A549 (cell line): ENCODE data around the gene ARRDC4. TPM values are rescaled to one million over a fixed set of nuclear protein-coding genes. Genes with fewer than 3 reads are reported as not detected.
A peak's percentile ranks its signal among the peaks of the same experiment; 100 is the strongest.

ENCODE experiments used
- ATAC-seq, 2 experiments: fragments of 200-7000 bp in 1 of 2; fragments of >200 bp in 1 of 2; cut with Nextera tagmentation in 1 of 2; cut with Tn5 transposase in 1 of 2; 3 replicates each; pipeline versions ENCODE4 v1.8.0 to v1.9.1; 2018 to 2020; ENCODE audit warnings: mild to moderate bottlenecking in 1 of 2, moderate library complexity in 1 of 2
- CTCF ChIA-PET: fragments of 300-600 bp; sonication (Branson Sonifier 250); formaldehyde crosslinking; extraction: SDS; loops from one replicate; lab custom pipeline; 2021; ENCODE audit warnings: antibody characterized with exemption, inconsistent platforms; lab: Yijun Ruan, JAX
- POLR2A ChIA-PET: fragments of 350-600 bp; formaldehyde crosslinking; extraction: SDS; loops from one replicate; lab custom pipeline; 2021; ENCODE audit warnings: antibody characterized with exemption, inconsistent platforms; lab: Yijun Ruan, JAX
- DNase-seq, 2 experiments: peaks; one replicate each; pipeline versions ENCODE4 v3.0.0 to v3.0.0-alpha.2; 2011 to 2016; ENCODE audit warnings: low read depth in 1 of 2, low spot score in 1 of 2
- FAIRE-seq: peaks from 2 replicates; lab custom pipeline; 2011; peaks lifted over from hg19 to GRCh38; lab: Jason Lieb, UNC
- H3K27ac ChIP-seq, 2 experiments: fragments of >200 bp; sonication (Bioruptor Twin); formaldehyde crosslinking; 3 replicates each; pipeline ENCODE4 v1.5.1; 2016 to 2017
- H3K4me1 ChIP-seq: fragments of >200 bp; sonication (Bioruptor Twin); formaldehyde crosslinking; 3 replicates; pipeline ENCODE4 v1.6.1; 2016
- H3K4me2 ChIP-seq: fragments of >200 bp; sonication (Bioruptor Twin); formaldehyde crosslinking; 3 replicates; pipeline ENCODE4 v1.6.1; 2016
- H3K4me3 ChIP-seq: fragments of >200 bp; sonication (Bioruptor Twin); formaldehyde crosslinking; 3 replicates; pipeline ENCODE4 v1.5.1; 2016
- H3K9me3 ChIP-seq: fragments of >200 bp; sonication (Bioruptor Twin); formaldehyde crosslinking; 3 replicates; pipeline ENCODE4 v1.6.1; 2016
- BCL3 ChIP-seq: fragments of >200 bp; sonication (Bioruptor Twin); formaldehyde crosslinking; IDR thresholded peaks from 3 replicates; pipeline ENCODE4 v1.6.1; 2016
- CBX2 ChIP-seq: fragments of 200-600 bp; sonication (generic); IDR thresholded peaks from 2 replicates; pipeline ENCODE4 v1.6.1; 2016; ENCODE audit warnings: low read depth, mild to moderate bottlenecking, borderline replicate concordance
- EHMT2 ChIP-seq: fragments of 200-600 bp; sonication (generic); IDR thresholded peaks from 2 replicates; pipeline ENCODE4 v1.6.1; 2016; ENCODE audit warnings: antibody characterized with exemption, low read depth, mild to moderate bottlenecking, moderate library complexity
- ESRRA ChIP-seq: fragments of 150-350 bp; IDR thresholded peaks from 2 replicates; pipeline ENCODE4 v1.6.1; 2014; ENCODE audit warnings: mild to moderate bottlenecking, low read length, borderline replicate concordance
- FOSB ChIP-seq: fragments of 250-450 bp; sonication (Bioruptor Pico); IDR thresholded peaks from 2 replicates; pipeline ENCODE4 v1.5.0; 2020; ENCODE audit warnings: mild to moderate bottlenecking, moderate library complexity
- MYC ChIP-seq: IDR thresholded peaks from 2 replicates; pipeline ENCODE4 v1.6.1; 2012; ENCODE audit warnings: mild to moderate bottlenecking, inconsistent platforms, low read length, improper control_type of control experiment, borderline replicate concordance
- NR3C1 ChIP-seq: fragments of >200 bp; sonication (Bioruptor Twin); formaldehyde crosslinking; IDR thresholded peaks from 3 replicates; pipeline ENCODE4 v1.6.1; 2017
- PHF8 ChIP-seq: fragments of 200-600 bp; sonication (generic); IDR thresholded peaks from 2 replicates; pipeline ENCODE4 v1.6.1; 2016; ENCODE audit warnings: low read depth, mild to moderate bottlenecking, antibody characterized with exemption, moderate library complexity, borderline replicate concordance
- POLR2AphosphoS2 ChIP-seq: conservative IDR thresholded peaks from 2 replicates; pipeline ENCODE4 v1.6.1; 2012; ENCODE audit warnings: low read length, improper control_type of control experiment, inconsistent platforms
- RAD21 ChIP-seq, 2 experiments: fragments of >200 bp in 1 of 2; sonication (Bioruptor Twin) in 1 of 2; formaldehyde crosslinking in 1 of 2; IDR thresholded peaks in 1 of 2; conservative IDR thresholded peaks in 1 of 2; 2 replicates in 1 of 2; 3 replicates in 1 of 2; pipeline ENCODE4 v1.6.1; 2012 to 2018; ENCODE audit warnings: inconsistent platforms in 1 of 2
- SMC3 ChIP-seq: fragments of >200 bp; sonication (Bioruptor Twin); formaldehyde crosslinking; IDR thresholded peaks from 3 replicates; pipeline ENCODE4 v1.6.1; 2018; ENCODE audit warnings: inconsistent platforms
- SREBF2 ChIP-seq: fragments of 450-650 bp; IDR thresholded peaks from 2 replicates; pipeline ENCODE4 v1.6.1; 2014; ENCODE audit warnings: mild to moderate bottlenecking, moderate library complexity
- ZSCAN20 ChIP-seq: fragments of 250-450 bp; sonication (Bioruptor Pico); IDR thresholded peaks from 2 replicates; pipeline ENCODE4 v1.8.0; 2022; ENCODE audit warnings: mild to moderate bottlenecking, moderate library complexity
- WGBS: methylation state at CpG from one replicate; pipeline ENCODE4 v1.1.6; 2017; ENCODE audit errors: missing lambda C conversion rate; 5-methylcytosine and 5-hydroxymethylcytosine counted together
- polyA plus RNA-seq, 4 experiments: library from polyadenylated mRNA; depleted of rRNA in 3 of 4; stranded (reverse); fragments of >200 nt; fragmentation: RNase III in 1 of 4; extraction: RNeasy Plus Mini Kit Qiagen cat#74134 plus additional on column Dnase treatment in 1 of 4; gene quantifications; 2 replicates in 3 of 4; 3 replicates in 1 of 4; pipeline ENCODE4 v1.2.3, GENCODE V29; 2011 to 2017
- TF ChIP-seq, protein P1 (sequence below): fragments of 200-600 bp; sonication (generic); IDR thresholded peaks from 2 replicates; pipeline ENCODE4 v1.6.1; 2016; ENCODE audit warnings: antibody characterized with exemption, mild to moderate bottlenecking, moderate library complexity
- TF ChIP-seq, protein P2 (sequence below): fragments of 250-450 bp; sonication (Bioruptor Pico); IDR thresholded peaks from 2 replicates; pipeline ENCODE4 v1.5.0; 2020; ENCODE audit warnings: low read depth, mild to moderate bottlenecking, moderate library complexity

The ARRDC4 gene
- polyA plus RNA-seq, 2 of the 4 experiments (the other 2 are of a cell fraction) = 0.19 to 2.2 TPM

DNA sequence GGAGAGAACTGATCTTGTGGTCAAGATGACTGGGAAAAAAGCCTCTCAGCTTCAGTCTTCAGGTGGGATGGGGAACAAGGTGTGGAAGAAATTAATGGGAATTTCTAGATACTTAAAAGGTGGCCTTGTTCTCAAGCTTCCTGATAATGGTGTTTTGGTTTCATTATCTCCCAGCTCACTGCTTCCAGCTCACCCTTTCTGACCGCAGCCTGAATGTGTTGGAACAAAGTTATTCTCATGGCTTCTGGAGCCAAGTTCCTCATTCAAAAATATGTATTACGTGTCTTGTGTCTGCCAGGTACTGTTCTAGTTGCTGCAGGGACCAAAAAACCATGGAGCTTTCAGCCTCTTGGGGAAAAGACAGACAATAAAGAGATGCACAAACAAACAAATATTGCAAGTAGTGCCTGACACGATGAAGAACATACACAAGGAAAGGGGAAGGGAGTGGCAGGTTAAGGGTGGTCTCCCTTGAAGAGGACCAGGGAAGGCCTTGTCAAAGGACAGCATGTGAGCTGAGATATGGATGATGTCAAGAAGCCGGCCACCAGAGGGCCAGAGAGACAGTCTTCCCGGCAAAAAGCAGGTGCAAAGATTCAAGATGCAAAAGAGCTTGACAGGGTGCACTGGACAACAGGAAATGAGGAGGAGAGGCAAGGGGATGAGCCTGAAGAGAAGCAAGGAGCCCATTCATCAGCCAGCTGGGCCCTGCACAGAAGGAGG lies 35.5 kb downstream of the ARRDC4 start:
- 12% methylated on average over 5 of the region's 5 CpGs for WGBS
- DNase-seq (peak in 1 of 2 experiments; percentile 36), FAIRE-seq (no peak), ATAC-seq (peak in 1 of 2 experiments; percentile 73; a peak in 3 of 6 replicates)
- ChIA-PET POLR2A (no interaction called here), CTCF (interaction anchor here (1.1 to 1.6 kb wide), 2 partner anchors 182 to 188 kb away, joined by 3 to 4 read pairs; no protein-coding TSS in a partner anchor)
- Histone ChIP-seq H3K9me3 (no peaks in the 10 kb centered on the region; the same call in 2 of the 3 replicates), H3K4me2 (no peak overlapping the region), H3K4me1 (no peaks in the 10 kb centered on the region), H3K27ac (no peak overlapping the region), H3K4me3 (no peak overlapping the region)
- TF ChIP-seq POLR2AphosphoS2 (no peak), SMC3 (0 out of 3 replicates have a peak, but pooled peaks have one; percentile 8), FOSB (CRISPR knock-in tag) (no peak), RAD21 (conservative IDR thresholded peaks at IDR 0.05 in 1 of 2, IDR thresholded peaks at IDR 0.05 in 1 of 2) (0 out of 5 replicates have a peak, but pooled peaks of 1 of the 2 experiments have one; percentile 22), SREBF2 (no peak), CBX2 (no peak)

DNA sequence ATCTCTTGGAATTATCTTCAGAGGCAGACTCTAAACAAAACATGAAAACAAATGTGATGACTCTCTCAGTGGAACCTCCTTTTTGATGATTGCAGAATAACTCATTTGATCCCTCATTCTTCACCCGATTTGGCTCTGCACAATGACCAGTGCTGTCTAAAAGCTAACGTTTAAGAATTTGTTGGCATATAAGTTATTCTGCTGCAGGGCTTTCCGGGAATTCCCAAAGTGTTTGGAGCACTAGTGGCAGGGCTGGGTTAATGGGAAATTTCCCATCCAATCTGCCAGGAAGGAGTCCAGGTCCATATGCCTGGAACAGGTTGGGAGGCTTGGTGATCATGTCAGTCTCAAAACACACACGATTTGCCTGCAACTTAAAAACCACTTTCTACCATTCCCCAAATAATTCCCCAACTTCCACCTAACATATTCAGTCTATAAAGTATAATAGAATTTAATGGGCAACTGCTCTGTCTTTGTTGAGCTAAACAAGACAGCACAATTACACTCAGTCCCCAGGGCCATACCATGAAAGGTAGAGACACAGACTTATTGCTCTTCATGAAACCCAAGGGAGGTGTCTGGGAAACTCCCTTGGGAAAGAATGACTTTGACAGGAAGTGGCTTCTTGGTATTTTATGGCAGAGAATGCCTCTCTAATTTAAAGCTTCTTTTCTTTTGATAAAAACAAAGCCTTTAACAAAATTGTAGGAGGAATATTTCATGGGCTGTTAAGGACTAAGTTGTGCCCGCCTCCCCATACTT lies 38.0 kb downstream of the ARRDC4 start:
- TF ChIP-seq FOSB (CRISPR knock-in tag) (no peak), NR3C1 (no peak), PHF8 (no peak), BCL3 (no peak), EHMT2 (no peak), ESRRA (no peak), ZSCAN20 (CRISPR knock-in tag) (no peak), SMC3 (no peak), MYC (no peak)
- TF ChIP-seq, protein P1, sequence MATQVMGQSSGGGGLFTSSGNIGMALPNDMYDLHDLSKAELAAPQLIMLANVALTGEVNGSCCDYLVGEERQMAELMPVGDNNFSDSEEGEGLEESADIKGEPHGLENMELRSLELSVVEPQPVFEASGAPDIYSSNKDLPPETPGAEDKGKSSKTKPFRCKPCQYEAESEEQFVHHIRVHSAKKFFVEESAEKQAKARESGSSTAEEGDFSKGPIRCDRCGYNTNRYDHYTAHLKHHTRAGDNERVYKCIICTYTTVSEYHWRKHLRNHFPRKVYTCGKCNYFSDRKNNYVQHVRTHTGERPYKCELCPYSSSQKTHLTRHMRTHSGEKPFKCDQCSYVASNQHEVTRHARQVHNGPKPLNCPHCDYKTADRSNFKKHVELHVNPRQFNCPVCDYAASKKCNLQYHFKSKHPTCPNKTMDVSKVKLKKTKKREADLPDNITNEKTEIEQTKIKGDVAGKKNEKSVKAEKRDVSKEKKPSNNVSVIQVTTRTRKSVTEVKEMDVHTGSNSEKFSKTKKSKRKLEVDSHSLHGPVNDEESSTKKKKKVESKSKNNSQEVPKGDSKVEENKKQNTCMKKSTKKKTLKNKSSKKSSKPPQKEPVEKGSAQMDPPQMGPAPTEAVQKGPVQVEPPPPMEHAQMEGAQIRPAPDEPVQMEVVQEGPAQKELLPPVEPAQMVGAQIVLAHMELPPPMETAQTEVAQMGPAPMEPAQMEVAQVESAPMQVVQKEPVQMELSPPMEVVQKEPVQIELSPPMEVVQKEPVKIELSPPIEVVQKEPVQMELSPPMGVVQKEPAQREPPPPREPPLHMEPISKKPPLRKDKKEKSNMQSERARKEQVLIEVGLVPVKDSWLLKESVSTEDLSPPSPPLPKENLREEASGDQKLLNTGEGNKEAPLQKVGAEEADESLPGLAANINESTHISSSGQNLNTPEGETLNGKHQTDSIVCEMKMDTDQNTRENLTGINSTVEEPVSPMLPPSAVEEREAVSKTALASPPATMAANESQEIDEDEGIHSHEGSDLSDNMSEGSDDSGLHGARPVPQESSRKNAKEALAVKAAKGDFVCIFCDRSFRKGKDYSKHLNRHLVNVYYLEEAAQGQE = no peak
- TF ChIP-seq, protein P2, sequence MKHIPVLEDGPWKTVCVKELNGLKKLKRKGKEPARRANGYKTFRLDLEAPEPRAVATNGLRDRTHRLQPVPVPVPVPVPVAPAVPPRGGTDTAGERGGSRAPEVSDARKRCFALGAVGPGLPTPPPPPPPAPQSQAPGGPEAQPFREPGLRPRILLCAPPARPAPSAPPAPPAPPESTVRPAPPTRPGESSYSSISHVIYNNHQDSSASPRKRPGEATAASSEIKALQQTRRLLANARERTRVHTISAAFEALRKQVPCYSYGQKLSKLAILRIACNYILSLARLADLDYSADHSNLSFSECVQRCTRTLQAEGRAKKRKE (CRISPR knock-in tag) = no peak

More for the DNA sequence above, 38.0 kb downstream of the ARRDC4 start:
- FAIRE-seq (no peak), DNase-seq (no peak), ATAC-seq (no peak)
- ChIA-PET CTCF (interaction anchor here (0.7 kb wide), 1 partner anchor 9 kb away, joined by 3 read pairs; no protein-coding TSS in a partner anchor), POLR2A (no interaction called here)
- no peak overlapping the region for H3K27ac ChIP-seq
- no peak overlapping the region for H3K4me2 ChIP-seq
- H3K4me3 ChIP-seq = no peak overlapping the region
- no peaks in the 10 kb centered on the region for H3K4me1 ChIP-seq
- peaks cover 14% of the 10 kb centered on the region; the same call in 2 of the 3 replicates for H3K9me3 ChIP-seq
- 14% methylated on average over 5 of the region's 5 CpGs for WGBS
